ENCODE data around the gene TOR1AIP2.
A peak's percentile ranks its signal among the peaks of the same experiment; 100 is the strongest.

The TOR1AIP2 gene

GRCh38 chr1:179877586-179878265 lies at the start of gene TOR1AIP2:
TSS of gene TOR1AIP2 (minus strand) at chr1:179877803. CDS start at chr1:179852665, 25,138 bp downstream.
- peak; percentile 85 for DNase-seq (ENCODE audit: low read depth)

- no peak for DNase-seq (ENCODE audit: low read depth)
Observed at GRCh38 chr1:179926850-179927205, 49.2 kb upstream of the TOR1AIP2 start.

- DNase-seq (ENCODE audit: low read depth): no peak
Observed at GRCh38 chr1:179925922-179926849, 48.6 kb upstream of the TOR1AIP2 start.

- DNase-seq (ENCODE audit: low read depth): no peak
Observed at GRCh38 chr1:179925302-179925701, 47.7 kb upstream of the TOR1AIP2 start.

- no peak for DNase-seq (ENCODE audit: low read depth)
Observed at GRCh38 chr1:179924268-179924667, 46.7 kb upstream of the TOR1AIP2 start.

- no peak for DNase-seq (ENCODE audit: low read depth)
Observed at GRCh38 chr1:179923029-179923428, 45.4 kb upstream of the TOR1AIP2 start.

GRCh38 chr1:179921981-179922872 lies 44.6 kb upstream of the TOR1AIP2 start:
- DNase-seq (ENCODE audit: low read depth): no peak

GRCh38 chr1:179921472-179921871 lies 43.9 kb upstream of the TOR1AIP2 start:
- DNase-seq (ENCODE audit: low read depth): no peak

GRCh38 chr1:179917601-179918429 lies 40.2 kb upstream of the TOR1AIP2 start:
- no peak for DNase-seq (ENCODE audit: low read depth)

GRCh38 chr1:179911812-179912211 lies 34.2 kb upstream of the TOR1AIP2 start:
- DNase-seq (ENCODE audit: low read depth): no peak

- DNase-seq (ENCODE audit: low read depth): no peak
Observed at GRCh38 chr1:179910934-179911333, 33.3 kb upstream of the TOR1AIP2 start.

- no peak for DNase-seq (ENCODE audit: low read depth)
Observed at GRCh38 chr1:179889589-179889988, 12.0 kb upstream of the TOR1AIP2 start.

- DNase-seq (ENCODE audit: low read depth): no peak
Observed at GRCh38 chr1:179888071-179888470, 10.5 kb upstream of the TOR1AIP2 start.

- peak; percentile 22 for DNase-seq (ENCODE audit: low read depth)
Observed at GRCh38 chr1:179883745-179884138, 6.1 kb upstream of the TOR1AIP2 start.

- DNase-seq (ENCODE audit: low read depth): peak; percentile 20
Observed at GRCh38 chr1:179883040-179883744, 5.6 kb upstream of the TOR1AIP2 start.

- peak; percentile 95 for DNase-seq (ENCODE audit: low read depth)
Observed at GRCh38 chr1:179882253-179883039, 4.8 kb upstream of the TOR1AIP2 start, which contains the start of gene TOR1AIP1. TSS of gene TOR1AIP1 (plus strand) at chr1:179882285. CDS start at chr1:179882503, 218 bp downstream.

- DNase-seq (ENCODE audit: low read depth): no peak
Observed at GRCh38 chr1:179881642-179882252, 4.1 kb upstream of the TOR1AIP2 start.

GRCh38 chr1:179879797-179880196 lies 2.2 kb upstream of the TOR1AIP2 start:
- DNase-seq (ENCODE audit: low read depth): no peak

- no peak for DNase-seq (ENCODE audit: low read depth)
Observed at GRCh38 chr1:179876300-179876715, 1.3 kb downstream of the TOR1AIP2 start.

Measured in stimulated activated CD8-positive, alpha-beta memory T cell treated with anti-CD3 and anti-CD28 coated beads, Interleukin-12 subunit alpha, Interleukin-12 subunit beta, amount 100 ng/mL, for 1 hour (primary cell).